Mucosa of descending colon (tissue), 3 donors: ENCODE data around the gene LTC4S. TPM values are rescaled to one million over a fixed set of nuclear protein-coding genes. Genes with fewer than 3 reads are reported as not detected.

Experiments used
- ATAC-seq: fragments of 200-7000 bp; cut with Tn5 transposase; one replicate; pipeline ENCODE4 v1.9.1; 2020; ENCODE audit warnings: mild to moderate bottlenecking, moderate library complexity
- DNase-seq, 3 donors: peaks; one replicate each; pipeline ENCODE4 v3.0.0-alpha.2; 2020
- H3K36me3 ChIP-seq: fragments of 200-600 bp; one replicate; pipeline ENCODE4 v1.8.0; 2021; ENCODE audit warnings: low read depth, mild to moderate bottlenecking
- H3K4me1 ChIP-seq: fragments of 200-600 bp; one replicate; pipeline ENCODE4 v1.8.0; 2021; ENCODE audit warnings: low read depth, mild to moderate bottlenecking
- H3K4me3 ChIP-seq: fragments of 200-600 bp; one replicate; pipeline ENCODE4 v1.8.0; 2021; ENCODE audit warnings: mild to moderate bottlenecking
- H3K9me3 ChIP-seq: fragments of 200-600 bp; one replicate; pipeline ENCODE4 v1.8.0; 2021; ENCODE audit warnings: mild to moderate bottlenecking
- intact Hi-C, 2 donors: fragments of 100-400 bp; cut with DNase I in 1 of 2; cut with micrococcal nuclease in 1 of 2; formaldehyde crosslinking; loops; one replicate each; pipeline versions ENCODE4 v1.11.0 to v1.11.1; 2022; cut with DNase I, micrococcal nuclease
- total RNA-seq, 3 donors: library from RNA; stranded (reverse); fragmentation: NEBNext Ultra II Directional in 2 of 3; extraction: Animal tissue kit (Norgen Biotek cat#: 25700) in 2 of 3; gene quantifications; one replicate each; pipeline versions ENCODE4 v1.2.1 to v1.2.4, GENCODE V29; 2021 to 2023
- TF ChIP-seq, protein P1 (sequence below): fragments of 200-600 bp; IDR thresholded peaks from one replicate; pipeline ENCODE4 v1.8.0; 2022; ENCODE audit warnings: antibody characterized with exemption, mild to moderate bottlenecking
- donor health status: DM: no; HTN: no; CAD: no; lungs with moderate emphysema.
- donor health status: DM: no; HTN: no; CAD: no.
- donor health status: DM: no; HTN: yes; CAD: no.

The LTC4S gene
- total RNA-seq, 3 donors from 2014 or later: 3.0 to 10.4 (median 7.0) TPM

DNA sequence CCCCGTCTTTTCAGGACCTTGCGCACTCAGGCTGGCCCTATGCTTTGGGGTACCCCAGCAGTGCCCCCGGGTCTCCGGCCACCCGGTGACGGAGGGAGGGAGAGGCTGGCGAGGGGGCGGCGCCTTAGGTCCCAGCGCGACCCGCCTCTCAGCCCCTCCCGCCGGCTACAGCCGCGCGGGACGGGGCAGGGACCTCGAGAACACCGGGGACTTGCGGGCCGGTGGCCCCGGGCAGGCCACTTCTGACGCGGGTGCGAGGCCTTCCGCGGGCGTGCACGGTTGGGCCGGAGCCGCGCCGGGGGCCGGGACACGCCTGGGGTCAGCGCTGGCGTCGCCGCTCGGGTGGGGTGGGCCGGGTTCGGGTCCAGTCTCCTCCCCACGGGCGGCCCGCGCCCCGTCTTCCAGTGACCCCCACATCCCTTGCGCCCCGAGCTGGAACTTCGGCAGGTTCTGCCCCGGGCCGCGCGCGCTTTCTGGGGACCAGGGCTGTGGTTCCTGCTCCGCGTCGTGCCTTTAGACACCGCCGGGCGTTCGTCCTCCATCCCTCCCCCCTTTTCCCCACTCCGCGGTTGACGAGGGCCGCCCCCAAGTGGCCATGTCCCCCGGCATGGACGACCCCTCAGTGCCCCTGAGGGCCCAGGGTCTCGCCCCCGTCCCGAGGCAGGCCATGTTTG is 23.1 kb downstream of the LTC4S start:
- ATAC-seq: no peak
- Histone ChIP-seq H3K4me3 (no peak overlapping the region), H3K36me3 (no peaks in the 10 kb centered on the region), H3K9me3 (no peaks in the 10 kb centered on the region), H3K4me1 (peaks cover 35% of the 10 kb centered on the region)
- intact Hi-C loops: no loop called here
- DNase-seq: peak in 2 of 3 donors; percentile 68
- TF ChIP-seq, protein P1, sequence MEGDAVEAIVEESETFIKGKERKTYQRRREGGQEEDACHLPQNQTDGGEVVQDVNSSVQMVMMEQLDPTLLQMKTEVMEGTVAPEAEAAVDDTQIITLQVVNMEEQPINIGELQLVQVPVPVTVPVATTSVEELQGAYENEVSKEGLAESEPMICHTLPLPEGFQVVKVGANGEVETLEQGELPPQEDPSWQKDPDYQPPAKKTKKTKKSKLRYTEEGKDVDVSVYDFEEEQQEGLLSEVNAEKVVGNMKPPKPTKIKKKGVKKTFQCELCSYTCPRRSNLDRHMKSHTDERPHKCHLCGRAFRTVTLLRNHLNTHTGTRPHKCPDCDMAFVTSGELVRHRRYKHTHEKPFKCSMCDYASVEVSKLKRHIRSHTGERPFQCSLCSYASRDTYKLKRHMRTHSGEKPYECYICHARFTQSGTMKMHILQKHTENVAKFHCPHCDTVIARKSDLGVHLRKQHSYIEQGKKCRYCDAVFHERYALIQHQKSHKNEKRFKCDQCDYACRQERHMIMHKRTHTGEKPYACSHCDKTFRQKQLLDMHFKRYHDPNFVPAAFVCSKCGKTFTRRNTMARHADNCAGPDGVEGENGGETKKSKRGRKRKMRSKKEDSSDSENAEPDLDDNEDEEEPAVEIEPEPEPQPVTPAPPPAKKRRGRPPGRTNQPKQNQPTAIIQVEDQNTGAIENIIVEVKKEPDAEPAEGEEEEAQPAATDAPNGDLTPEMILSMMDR: no peak

GRCh38 chr5:179817470-179817840 is 23.7 kb downstream of the LTC4S start:
- Histone ChIP-seq H3K9me3 (no peaks in the 10 kb centered on the region), H3K4me3 (no peak overlapping the region), H3K4me1 (peaks cover 40% of the 10 kb centered on the region), H3K36me3 (no peaks in the 10 kb centered on the region)
- intact Hi-C loops: no loop called here
- ATAC-seq (no peak), DNase-seq (peak in 2 of 3 donors; percentile 51 to 63)
- TF ChIP-seq, protein P1: no peak

DNA sequence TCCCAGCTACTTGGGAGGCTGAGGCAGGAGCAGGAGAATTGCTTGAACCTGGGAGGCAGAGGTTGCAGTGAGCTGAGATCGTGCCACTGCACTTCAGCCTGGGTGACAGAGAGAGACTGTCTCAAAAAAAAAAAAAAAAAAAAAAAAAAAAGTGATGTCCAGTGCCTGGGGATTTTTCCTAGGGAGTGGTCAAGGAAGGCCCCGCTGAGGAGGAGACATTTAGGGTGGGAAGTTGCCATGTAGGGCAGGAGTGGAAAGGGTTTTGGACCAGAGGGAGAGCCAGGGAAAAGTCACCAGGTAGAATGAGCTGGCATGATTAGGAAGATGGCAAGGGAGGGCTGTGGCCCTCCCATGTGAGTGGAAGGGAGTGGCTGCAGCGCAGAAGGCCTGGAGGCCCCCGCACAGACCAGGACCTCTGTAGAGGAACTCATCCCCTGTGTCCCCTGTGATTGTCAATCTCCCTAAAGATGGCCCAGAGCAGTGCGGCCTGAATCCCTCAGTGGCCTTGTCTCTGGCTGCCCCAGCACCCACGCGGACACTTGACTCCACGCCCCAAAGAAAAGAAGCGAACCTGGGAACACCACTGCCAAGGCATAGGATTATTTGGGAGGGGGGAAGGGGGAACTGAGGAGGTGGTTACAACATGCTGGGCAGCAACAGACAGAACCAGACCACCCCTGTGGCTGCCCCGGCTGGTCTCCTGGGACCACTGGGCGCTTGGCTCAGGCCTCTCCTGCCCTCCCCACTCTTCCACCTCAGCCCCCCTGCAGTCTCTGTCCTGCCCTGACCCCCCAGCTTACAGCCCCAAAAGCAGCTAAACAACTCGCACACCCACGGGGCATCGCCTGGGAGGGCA is 24.3 kb downstream of the LTC4S start:
- TF ChIP-seq, protein P1: no peak
- intact Hi-C loops: no loop called here
- Histone ChIP-seq H3K36me3 (no peaks in the 10 kb centered on the region), H3K9me3 (no peaks in the 10 kb centered on the region), H3K4me1 (peaks cover 47% of the 10 kb centered on the region), H3K4me3 (no peak overlapping the region)
- ATAC-seq (no peak), DNase-seq (peak in 2 of 3 donors; percentile 52 to 60)

GRCh38 chr5:179818746-179819295 is 25.0 kb downstream of the LTC4S start:
- DNase-seq (peak; percentile 96 to 98 (median 96)), ATAC-seq (peak; percentile 76)
- no peak overlapping the region for H3K4me3 ChIP-seq
- H3K9me3 ChIP-seq: no peaks in the 10 kb centered on the region
- H3K4me1 ChIP-seq: peaks cover 53% of the 10 kb centered on the region
- H3K36me3 ChIP-seq: no peaks in the 10 kb centered on the region
- TF ChIP-seq, protein P1: no peak
- intact Hi-C loops: no loop called here

GRCh38 chr5:179819296-179820126 is 25.7 kb downstream of the LTC4S start:
- peaks cover 3% of the 10 kb centered on the region for H3K36me3 ChIP-seq
- H3K9me3 ChIP-seq: no peaks in the 10 kb centered on the region
- intact Hi-C loops: no loop called here
- H3K4me3 ChIP-seq: no peak overlapping the region
- peaks cover 60% of the 10 kb centered on the region for H3K4me1 ChIP-seq
- TF ChIP-seq, protein P1: no peak
- peak; percentile 42 for ATAC-seq
- peak; percentile 71 to 88 (median 82) for DNase-seq
